Heart left ventricle (tissue), 13 donors: ENCODE data around the gene THAP4.

ENCODE experiments used
- POLR2A ChIP-seq, 2 donors: fragments of 450-650 bp; IDR thresholded peaks; one replicate each; pipeline ENCODE4 v1.6.1; 2017; ENCODE audit warnings: antibody characterized with exemption in 2 of 2, mild to moderate bottlenecking in 2 of 2, moderate library complexity in 2 of 2
- TF ChIP-seq, protein P1 (sequence below), 12 donors: fragments of 200-600 bp; sonication (generic) in 4 of 12; IDR thresholded peaks; one replicate each; pipeline versions ENCODE4 v1.5.0 to v1.8.0; 2018 to 2022; ENCODE audit warnings: antibody characterized with exemption in 12 of 12, mild to moderate bottlenecking in 5 of 12
- donor health status: ischemic (EF 13 %, LVEDD 7.1; RV severe dilation, severe dysfunction).
- donor health status: DM: no; HTN: yes; CAD: no.
- donor health status: DM: no; HTN: no; CAD: no.
- donor health status: ischemic (EF 25% LVEDD 6.9; RV normal size, moderate dysfunction).
- donor health status: ischemic (EF 25% LVEDD 5.7; RV mildly dilated, moderate dysfunction).
- donor health status: ischemic (EF 35%, LVEDD 5.7; RV mildly dilated, moderate dysfunction).
- donor health status: nonischemic (EF 11% LVEDD 7.7; RV severe dilation, severe dysfunction).
- donor health status: DM: yes; HTN: yes; CAD: no.
- donor health status: PGD.
- donor health status: ischemic (EF 29% LVEDD 5.4; RV normal size, mild dysfunction).
- donor health status: nonischemic (EF 23%, LVEDD 6.1; RV moderate dilation, normal function).

DNA sequence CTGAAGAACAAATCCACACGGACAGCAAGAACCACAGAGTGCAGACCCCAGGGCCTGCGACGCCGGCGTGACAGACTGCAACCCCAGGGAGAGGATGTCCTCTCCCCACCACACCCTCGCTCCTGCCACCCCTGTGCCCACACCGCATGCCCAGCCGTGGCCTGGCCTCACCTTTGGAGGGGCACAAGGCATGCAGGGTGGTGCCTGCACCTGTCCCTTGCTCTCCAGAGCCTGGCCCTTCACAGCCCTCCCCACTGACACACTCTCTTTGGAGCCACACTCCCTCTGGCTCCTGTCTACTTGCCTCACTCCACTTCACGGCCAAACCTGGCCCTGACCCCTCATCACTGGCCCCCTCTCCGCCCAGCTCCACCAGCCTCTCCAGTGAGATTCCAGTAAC, 9.3 kb downstream of the THAP4 start:
- TF ChIP-seq, protein P1, sequence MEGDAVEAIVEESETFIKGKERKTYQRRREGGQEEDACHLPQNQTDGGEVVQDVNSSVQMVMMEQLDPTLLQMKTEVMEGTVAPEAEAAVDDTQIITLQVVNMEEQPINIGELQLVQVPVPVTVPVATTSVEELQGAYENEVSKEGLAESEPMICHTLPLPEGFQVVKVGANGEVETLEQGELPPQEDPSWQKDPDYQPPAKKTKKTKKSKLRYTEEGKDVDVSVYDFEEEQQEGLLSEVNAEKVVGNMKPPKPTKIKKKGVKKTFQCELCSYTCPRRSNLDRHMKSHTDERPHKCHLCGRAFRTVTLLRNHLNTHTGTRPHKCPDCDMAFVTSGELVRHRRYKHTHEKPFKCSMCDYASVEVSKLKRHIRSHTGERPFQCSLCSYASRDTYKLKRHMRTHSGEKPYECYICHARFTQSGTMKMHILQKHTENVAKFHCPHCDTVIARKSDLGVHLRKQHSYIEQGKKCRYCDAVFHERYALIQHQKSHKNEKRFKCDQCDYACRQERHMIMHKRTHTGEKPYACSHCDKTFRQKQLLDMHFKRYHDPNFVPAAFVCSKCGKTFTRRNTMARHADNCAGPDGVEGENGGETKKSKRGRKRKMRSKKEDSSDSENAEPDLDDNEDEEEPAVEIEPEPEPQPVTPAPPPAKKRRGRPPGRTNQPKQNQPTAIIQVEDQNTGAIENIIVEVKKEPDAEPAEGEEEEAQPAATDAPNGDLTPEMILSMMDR (IDR thresholded peaks at IDR 0.05), result no peak
- TF ChIP-seq POLR2A (IDR thresholded peaks at IDR 0.05), result no peak
